Stimulated activated naive CD8-positive, alpha-beta T cell treated with anti-CD3 and anti-CD28 coated beads, Interleukin-15, Interleukin-2, amounts not matched to agents 100 ng/mL and 50 ng/mL, for 24 hours (primary cell): Measurements from ENCODE around the gene BANF1.
A peak's percentile ranks its signal among the peaks of the same experiment; 100 is the strongest.
"Not testable (repeated sequence)": the region's sequence is repeated elsewhere in the genome, so short reads cannot be mapped to it uniquely, and the experiment has no call there.

Experiments used
- H3K27ac Mint-ChIP-seq: one replicate; pipeline ENCODE4 v1.8.0; 2021; ENCODE audit warnings: mild to moderate bottlenecking, mixed read lengths
- H3K27me3 Mint-ChIP-seq: one replicate; pipeline ENCODE4 v1.8.0; 2021; ENCODE audit warnings: mixed read lengths
- H3K36me3 Mint-ChIP-seq: one replicate; pipeline ENCODE4 v1.8.0; 2021; ENCODE audit warnings: low read depth, mixed read lengths
- H3K4me1 Mint-ChIP-seq: one replicate; pipeline ENCODE4 v1.8.0; 2021; ENCODE audit warnings: low read depth, mixed read lengths
- H3K4me3 Mint-ChIP-seq: one replicate; pipeline ENCODE4 v1.8.0; 2021; ENCODE audit warnings: mild to moderate bottlenecking, mixed read lengths
- H3K9me3 Mint-ChIP-seq: one replicate; pipeline ENCODE4 v1.8.0; 2021; ENCODE audit warnings: mixed read lengths

Gene BANF1

DNA sequence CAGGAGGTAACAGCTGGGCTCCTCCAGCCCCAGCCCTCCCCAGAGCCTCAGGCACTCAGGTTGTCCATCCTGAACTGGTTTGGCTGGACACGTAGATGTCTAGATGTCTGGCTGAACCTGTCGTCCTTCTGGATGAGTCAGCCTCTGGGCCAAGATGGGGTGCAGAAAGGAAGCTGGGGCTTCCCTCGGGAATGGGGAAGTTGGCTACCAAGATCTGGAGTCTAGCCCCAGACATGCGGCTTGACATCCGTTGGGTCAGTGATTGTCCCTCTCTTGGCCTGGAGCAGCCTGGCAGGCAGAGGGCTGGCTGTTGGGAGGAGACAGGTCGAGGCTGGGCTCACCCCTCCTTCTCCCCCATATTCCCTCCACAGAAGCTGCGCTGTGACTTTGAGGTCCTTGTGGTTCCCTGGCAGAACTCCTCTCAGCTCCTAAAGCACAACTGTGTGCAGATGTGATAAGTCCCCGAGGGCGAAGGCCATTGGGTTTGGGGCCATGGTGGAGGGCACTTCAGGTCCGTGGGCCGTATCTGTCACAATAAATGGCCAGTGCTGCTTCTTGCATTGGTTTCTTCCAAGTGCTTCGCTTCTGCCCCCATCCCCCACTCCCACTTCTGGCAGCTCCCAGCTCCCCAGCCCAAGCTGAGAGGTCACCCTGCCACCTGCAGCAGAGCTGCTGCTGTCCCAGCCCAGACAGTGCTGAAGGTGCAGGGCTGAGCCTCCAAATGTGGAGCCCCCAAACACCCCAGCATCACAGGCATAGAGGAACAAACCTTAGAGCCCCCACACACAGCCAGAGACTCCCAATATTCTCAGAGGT lies 10.9 kb downstream of the BANF1 start:
- peaks cover 5% of the 10 kb centered on the region for H3K27me3 Mint-ChIP-seq
- H3K4me3 Mint-ChIP-seq: no peak overlapping the region
- no peaks in the 10 kb centered on the region for H3K36me3 Mint-ChIP-seq
- no peak overlapping the region for H3K27ac Mint-ChIP-seq
- H3K4me1 Mint-ChIP-seq: peaks cover 5% of the 10 kb centered on the region
- no peaks in the 10 kb centered on the region for H3K9me3 Mint-ChIP-seq

DNA sequence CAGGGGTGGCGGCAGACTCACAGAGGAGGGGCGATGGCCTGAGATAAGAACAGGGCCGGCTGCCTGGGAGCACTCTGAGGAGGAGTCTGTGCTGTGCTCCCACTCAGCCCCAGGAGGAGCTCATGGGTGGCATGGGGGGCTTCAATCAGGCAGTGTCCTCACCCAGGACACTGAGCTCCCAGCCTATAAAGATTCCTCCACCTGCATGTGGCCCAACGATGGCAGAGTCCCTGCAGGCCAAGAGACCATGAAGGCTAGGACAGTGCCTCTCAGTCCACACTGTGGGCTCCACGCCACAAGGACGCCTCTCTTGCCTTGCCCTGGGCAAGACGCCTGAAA lies 11.4 kb downstream of the BANF1 start:
- Mint-ChIP-seq H3K4me1 (peaks cover 5% of the 10 kb centered on the region), H3K27ac (no peak overlapping the region)

DNA sequence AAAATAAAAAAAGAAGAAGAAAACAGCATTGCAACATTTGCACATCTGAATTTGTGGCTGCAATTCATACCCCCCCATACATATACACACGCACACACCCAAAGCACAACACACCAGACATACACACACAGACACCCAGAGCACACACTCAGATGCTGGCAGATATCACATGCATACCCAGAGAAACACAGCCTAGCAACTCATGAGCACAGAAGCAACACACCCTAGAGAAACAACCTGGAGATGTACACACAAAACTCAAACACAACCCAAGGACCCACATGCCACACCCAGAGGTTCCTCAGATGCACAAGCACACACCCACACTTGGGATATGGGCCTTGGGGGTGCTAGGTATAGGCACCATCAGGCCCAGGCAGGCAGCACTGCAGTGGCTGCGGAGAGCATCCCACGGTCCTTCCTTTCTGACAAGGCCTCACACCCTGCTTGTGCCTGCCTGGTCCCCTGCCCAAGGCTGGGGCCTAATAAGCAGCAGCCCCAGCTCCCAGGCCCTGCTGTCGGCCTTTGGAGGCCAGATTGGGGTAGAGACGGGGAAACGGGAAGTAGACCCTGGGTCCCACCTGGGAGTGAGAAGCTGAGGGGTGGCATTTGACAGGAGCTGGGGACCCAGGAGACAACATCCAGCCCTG lies 12.6 kb downstream of the BANF1 start:
- H3K36me3 Mint-ChIP-seq: no peaks in the 10 kb centered on the region
- no peaks in the 10 kb centered on the region for H3K9me3 Mint-ChIP-seq
- H3K4me1 Mint-ChIP-seq: peaks cover 5% of the 10 kb centered on the region
- no peak overlapping the region for H3K27ac Mint-ChIP-seq
- H3K27me3 Mint-ChIP-seq: peaks cover 5% of the 10 kb centered on the region
- H3K4me3 Mint-ChIP-seq: no peak overlapping the region

More for the DNA sequence above, 11.4 kb downstream of the BANF1 start:
- Mint-ChIP-seq H3K4me3 (no peak overlapping the region), H3K9me3 (no peaks in the 10 kb centered on the region), H3K27me3 (peaks cover 5% of the 10 kb centered on the region), H3K36me3 (no peaks in the 10 kb centered on the region)

DNA sequence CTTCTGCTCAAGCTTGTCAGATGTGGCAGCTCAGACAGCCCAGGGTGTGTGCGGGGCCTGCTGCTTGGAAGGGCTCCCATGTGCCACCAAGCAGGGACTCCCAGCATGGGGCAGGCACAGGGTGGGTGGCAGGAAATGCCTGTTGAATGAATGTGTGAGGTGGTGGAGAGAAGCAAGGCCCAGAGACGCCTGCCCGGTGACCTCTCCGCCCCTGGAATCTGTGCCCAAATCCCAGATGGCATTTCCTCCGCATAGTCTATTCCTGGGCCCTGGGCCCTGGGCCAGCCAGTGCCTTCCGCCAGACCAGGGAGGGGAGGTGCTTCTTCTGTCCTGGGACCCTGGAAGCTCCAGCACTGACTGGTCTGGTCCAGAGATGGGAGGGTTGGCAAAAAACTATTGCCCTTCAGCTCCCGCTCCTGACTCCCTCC lies 13.2 kb downstream of the BANF1 start:
- Mint-ChIP-seq H3K4me1 (peaks cover 8% of the 10 kb centered on the region), H3K4me3 (no peak overlapping the region), H3K36me3 (no peaks in the 10 kb centered on the region), H3K9me3 (no peaks in the 10 kb centered on the region), H3K27me3 (peaks cover 5% of the 10 kb centered on the region), H3K27ac (no peak overlapping the region)

DNA sequence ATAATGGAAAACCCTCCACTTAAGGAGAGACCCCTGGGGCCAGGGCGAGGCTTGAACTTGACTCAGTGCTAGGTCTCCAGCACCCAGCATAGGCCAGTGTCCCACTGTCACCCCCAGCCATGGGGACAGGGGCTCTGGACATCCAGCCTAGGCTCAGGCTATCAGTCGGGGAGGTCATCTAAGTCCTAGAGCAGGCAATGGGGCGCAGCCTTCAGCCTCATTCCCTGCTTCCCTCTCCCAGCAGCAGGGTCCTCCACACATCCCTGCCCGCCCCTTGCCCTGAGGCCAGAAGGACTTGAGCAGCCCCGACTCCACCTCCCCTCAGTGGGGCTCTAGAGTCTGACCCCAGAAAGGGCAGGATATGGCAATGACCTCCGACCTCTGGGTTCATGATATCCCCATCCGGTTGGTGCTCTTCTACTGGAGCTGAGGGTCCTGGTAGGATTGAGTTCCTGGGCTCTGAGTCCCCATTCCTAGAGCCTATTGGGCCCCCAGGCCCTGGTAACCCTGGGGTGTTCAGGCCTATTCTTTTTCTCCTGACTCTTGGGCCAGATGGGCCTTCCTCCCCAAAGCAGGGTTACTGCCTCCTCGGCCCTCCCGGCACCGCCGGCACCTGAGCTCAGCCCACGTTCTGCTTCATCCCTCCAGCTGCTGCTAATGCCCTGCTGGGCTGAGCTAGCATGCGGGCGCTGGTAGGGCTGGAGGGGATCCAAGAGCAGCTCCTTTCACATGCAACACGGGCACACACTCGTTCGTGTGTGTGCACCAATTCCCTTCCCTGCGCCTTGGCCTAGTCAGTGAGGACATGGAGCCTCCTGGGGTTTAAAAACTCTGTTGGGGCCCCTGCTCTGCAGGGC lies 13.9 kb downstream of the BANF1 start:
- Mint-ChIP-seq H3K27me3 (peaks cover 5% of the 10 kb centered on the region), H3K36me3 (no peaks in the 10 kb centered on the region), H3K27ac (no peak overlapping the region), H3K4me1 (peaks cover 15% of the 10 kb centered on the region), H3K4me3 (no peak overlapping the region), H3K9me3 (no peaks in the 10 kb centered on the region)

DNA sequence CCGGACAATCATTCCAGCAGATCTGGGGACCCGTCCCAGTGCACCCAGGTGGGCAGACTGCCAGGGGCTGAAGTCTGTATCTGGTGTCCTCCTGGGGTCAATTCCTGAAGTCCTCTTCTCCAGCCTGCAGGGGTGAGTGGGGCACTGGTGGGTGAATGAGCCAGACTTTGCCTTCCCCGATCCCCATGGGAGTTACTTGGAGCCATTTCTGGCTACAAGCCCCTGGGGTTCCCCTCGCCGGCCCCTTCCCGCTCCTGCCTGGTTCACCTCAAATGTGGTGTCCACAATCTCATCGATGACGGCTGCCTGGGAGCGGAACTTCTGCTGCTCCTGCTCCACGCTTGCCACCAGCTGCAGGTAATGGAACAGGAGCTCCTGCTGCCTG lies 14.5 kb downstream of the BANF1 start:
- no peak overlapping the region for H3K27ac Mint-ChIP-seq
- no peaks in the 10 kb centered on the region for H3K9me3 Mint-ChIP-seq
- H3K36me3 Mint-ChIP-seq: no peaks in the 10 kb centered on the region
- peaks cover 21% of the 10 kb centered on the region for H3K4me1 Mint-ChIP-seq
- peaks cover 5% of the 10 kb centered on the region for H3K27me3 Mint-ChIP-seq
- H3K4me3 Mint-ChIP-seq: no peak overlapping the region

DNA sequence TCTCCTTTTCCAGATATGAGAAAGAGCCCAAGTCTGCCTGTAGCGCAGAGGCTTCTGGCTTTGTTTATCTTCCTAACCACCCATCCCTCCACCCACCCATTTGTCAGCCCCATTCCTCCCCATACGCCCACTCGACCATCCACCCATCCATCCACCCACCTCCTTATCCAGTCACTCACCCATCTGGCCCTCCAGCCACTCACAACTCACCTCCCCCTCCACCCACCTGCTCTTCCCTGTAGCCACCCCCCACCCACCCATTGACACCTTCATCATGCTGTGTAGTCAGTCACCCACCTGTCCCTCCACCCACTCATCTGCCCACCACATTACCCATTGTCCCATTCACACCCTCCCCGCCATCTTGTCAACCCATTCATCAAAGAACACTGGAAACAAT lies 15.0 kb downstream of the BANF1 start:
- Mint-ChIP-seq H3K27ac (peak overlapping the region; percentile 16), H3K36me3 (no peaks in the 10 kb centered on the region), H3K27me3 (peaks cover 5% of the 10 kb centered on the region), H3K4me1 (peaks cover 27% of the 10 kb centered on the region), H3K4me3 (no peak overlapping the region), H3K9me3 (no peaks in the 10 kb centered on the region)

DNA sequence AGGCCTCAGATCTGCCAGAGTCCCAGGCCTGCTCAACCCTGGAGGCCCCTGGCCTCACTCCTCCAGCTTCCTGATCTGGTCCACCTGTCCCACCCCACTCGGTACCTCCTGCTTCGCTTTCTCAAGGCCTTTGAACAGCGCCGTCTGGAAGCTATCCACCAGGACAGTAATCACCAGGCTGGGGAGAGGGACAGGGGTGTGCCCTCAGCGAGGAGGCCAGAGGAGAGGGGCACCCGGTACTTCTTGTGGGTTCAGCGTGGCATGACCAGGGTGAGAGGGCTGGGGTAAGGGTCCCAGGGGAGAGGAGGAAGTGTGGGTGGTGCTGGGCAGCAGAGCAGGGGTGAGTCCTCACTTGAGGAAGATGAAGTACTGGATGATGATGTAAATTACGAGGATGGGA lies 17.9 kb downstream of the BANF1 start:
- H3K27ac Mint-ChIP-seq: no peak overlapping the region
- H3K4me1 Mint-ChIP-seq: peaks cover 31% of the 10 kb centered on the region
- no peaks in the 10 kb centered on the region for H3K9me3 Mint-ChIP-seq
- peaks cover 8% of the 10 kb centered on the region for H3K27me3 Mint-ChIP-seq
- H3K4me3 Mint-ChIP-seq: no peak overlapping the region
- H3K36me3 Mint-ChIP-seq: no peaks in the 10 kb centered on the region

DNA sequence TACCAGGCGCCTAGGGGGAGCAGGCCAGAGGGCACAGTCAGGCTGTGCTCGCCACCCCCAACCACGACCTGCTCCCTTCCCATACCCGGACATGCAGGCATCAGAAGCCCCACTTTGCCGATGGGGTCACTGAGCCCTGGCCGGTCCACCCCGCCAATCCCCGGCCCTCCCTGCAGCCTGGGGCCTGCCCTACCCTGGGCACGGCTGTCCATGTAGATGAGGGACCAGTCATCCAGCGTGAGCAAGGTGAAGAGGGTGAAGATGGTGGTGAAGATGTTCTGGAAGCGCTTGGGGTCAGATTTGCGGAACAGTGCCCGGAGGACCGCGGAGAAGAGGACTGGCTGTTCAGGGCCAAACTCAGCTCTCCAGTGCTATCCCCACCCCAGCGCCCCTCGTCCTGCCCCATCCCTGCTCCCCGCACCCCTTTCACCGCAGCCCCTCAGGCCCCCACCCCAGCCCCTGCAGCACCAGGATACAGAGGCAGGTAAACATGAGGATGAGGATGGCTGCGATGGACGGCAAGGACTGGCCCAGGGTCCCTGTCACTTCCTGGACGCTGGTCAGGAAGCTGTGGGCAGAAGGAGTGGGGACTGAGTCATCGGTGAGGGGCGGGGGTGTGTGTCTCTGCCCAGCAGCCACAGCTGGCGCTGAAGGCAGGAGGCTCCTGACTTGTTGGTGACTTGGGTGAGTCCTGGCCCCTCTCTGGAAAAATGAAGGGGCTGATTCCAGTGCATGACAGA lies 18.5 kb downstream of the BANF1 start:
- no peak overlapping the region for H3K27ac Mint-ChIP-seq
- no peaks in the 10 kb centered on the region for H3K9me3 Mint-ChIP-seq
- H3K36me3 Mint-ChIP-seq: no peaks in the 10 kb centered on the region
- peaks cover 31% of the 10 kb centered on the region for H3K4me1 Mint-ChIP-seq
- no peak overlapping the region for H3K4me3 Mint-ChIP-seq
- peaks cover 8% of the 10 kb centered on the region for H3K27me3 Mint-ChIP-seq

DNA sequence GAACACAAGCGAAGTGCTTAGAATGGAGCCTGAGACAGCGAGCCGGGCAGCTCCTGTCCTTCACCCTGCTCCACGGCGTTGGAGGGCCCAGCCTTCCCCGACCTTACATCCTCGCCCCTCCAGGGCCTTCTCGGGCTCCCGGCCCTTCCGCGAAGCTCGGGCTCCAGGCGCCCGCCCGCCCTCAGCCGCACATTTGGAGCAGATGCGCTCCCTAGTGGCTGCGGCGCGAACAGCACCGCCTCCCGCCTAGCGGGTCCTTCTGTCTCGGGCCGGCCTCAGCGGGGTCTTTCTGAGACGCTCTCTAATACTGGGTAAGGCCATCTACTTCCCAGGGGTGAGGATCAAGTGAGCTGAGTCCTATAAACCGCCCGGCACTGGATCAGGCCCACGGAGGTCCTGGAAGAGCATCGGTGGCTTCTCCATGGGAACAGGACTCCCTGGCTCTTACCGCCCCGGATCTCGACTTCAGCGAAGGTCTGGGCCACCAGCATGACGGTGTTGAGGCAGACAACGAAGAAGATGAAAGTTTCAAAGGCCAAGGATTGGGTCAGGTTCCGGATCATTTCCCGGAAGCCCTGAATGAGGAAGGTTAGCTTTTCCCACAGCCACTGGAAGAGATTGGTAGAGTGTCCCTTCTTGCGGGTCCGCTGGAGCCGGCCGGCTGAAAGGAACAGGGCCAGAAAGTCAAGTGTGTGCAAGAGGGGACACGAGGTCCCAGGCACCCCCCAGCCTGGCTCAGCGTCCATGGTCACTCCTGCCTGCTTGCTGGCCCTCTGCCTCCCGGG lies 20.3 kb downstream of the BANF1 start:
- Mint-ChIP-seq H3K27me3 (peaks cover 8% of the 10 kb centered on the region), H3K36me3 (no peaks in the 10 kb centered on the region), H3K4me3 (peak overlapping the region; percentile 23), H3K4me1 (peaks cover 29% of the 10 kb centered on the region), H3K9me3 (no peaks in the 10 kb centered on the region), H3K27ac (no peak overlapping the region)

DNA sequence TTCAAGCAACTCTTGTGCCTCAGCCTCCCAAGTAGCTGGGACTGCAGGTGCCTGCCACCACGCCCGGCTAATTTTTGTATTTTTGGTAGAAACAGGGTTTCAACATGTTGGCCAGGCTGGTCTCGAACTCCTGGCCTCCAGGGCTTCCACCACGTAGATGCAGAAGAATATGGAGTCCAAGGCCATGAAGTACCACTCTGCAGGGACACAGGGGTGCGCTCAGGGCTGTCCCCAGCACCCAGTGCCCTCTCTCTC lies 20.8 kb downstream of the BANF1 start:
- not testable (repeated sequence) for H3K27me3 Mint-ChIP-seq, H3K4me3 Mint-ChIP-seq, H3K27ac Mint-ChIP-seq, H3K9me3 Mint-ChIP-seq, H3K36me3 Mint-ChIP-seq
- H3K4me1 Mint-ChIP-seq: peaks cover 27% of the 10 kb centered on the region

DNA sequence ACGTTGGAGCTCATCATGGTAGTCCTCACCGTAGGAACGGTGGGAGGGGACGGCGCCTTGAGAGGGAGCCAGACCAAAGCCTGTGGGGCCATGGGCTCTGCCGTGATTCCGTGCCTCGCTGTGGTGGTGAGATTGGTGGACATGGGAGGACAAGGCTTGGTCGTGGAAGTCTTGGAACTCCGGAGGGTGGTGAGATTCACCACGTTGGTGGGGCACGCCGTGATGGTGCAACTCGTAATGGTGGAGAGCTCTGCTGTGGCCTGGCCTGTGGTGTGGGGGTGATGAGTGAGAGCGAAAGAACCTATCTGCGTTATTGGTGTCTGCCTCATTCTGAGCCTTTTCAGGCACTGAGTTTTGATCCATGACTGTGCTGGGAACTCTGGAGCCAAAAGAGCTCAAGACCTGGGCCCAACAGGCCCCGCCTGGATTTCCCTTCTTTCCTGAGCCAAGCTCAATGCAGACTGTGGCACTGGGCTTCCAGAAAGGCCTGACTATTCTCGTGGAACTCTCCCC lies 23.8 kb downstream of the BANF1 start, which contains the start of gene CATSPER1:
Gene CATSPER1, minus strand, starts transcription at position 463 of the 513 bp plus-strand sequence. Its CDS starts 100 bp downstream, at position 363.
- Mint-ChIP-seq H3K27ac (no peak within 1 kb of the TSS), H3K9me3 (no peaks in the 10 kb centered on the region), H3K27me3 (peaks cover 8% of the 10 kb centered on the region), H3K4me3 (no peak within 1 kb of the TSS), H3K36me3 (no peaks in the 10 kb centered on the region), H3K4me1 (peaks cover 17% of the 10 kb centered on the region)

DNA sequence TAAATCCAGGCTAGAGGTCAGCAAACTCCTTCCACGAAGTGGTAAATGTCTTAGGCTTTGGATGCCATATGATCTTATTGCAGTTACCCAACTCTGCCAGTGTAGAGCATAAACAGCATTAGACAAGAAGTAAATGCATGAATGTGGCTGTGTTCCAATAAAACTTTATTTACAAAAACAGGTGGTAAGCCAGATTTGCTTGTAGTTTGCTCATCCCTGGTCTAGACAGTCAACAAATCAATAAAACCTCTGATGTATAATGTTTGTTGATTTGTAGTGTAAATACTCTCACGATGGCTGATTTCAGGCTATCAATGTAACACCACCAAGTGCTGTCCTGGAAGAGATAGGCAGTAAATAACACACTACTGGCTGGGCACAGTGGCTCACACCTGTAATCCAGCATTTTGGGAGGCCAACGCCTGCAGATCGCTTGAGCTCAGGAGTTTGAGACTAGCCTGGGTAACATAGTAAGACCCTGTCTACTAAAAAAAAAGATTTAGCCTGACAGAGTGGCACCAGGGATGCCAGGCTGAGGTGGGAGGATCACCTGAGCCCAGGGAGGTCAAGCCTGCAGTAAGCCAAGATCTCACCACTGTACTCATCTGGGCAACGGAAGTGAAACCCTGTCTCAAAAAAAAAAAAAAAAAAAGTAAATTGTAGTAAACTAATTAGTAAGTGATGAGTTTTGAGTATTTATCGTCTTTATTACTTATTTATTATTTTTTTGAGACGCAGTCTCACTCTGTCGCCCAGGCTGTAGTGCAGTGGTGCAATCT lies 30.8 kb downstream of the BANF1 start:
- H3K4me3 Mint-ChIP-seq: no peak overlapping the region
- no peak overlapping the region for H3K27ac Mint-ChIP-seq
- H3K27me3 Mint-ChIP-seq: peaks cover 5% of the 10 kb centered on the region
- no peaks in the 10 kb centered on the region for H3K4me1 Mint-ChIP-seq
- H3K36me3 Mint-ChIP-seq: no peaks in the 10 kb centered on the region
- no peaks in the 10 kb centered on the region for H3K9me3 Mint-ChIP-seq
